MM.1S (cell line): Measurements from ENCODE around the gene EVPL.

ENCODE experiments used
- DNase-seq: peaks from one replicate; pipeline ENCODE4 v3.0.0-alpha.2; 2015
- H2AFZ ChIP-seq: fragments of 300-600 bp; sonication (generic); 2 replicates; pipeline ENCODE4 v1.6.0; 2016; ENCODE audit warnings: antibody characterized with exemption, low read length
- H3F3A ChIP-seq: fragments of 300-600 bp; sonication (generic); 2 replicates; pipeline ENCODE4 v1.6.1; 2016; ENCODE audit warnings: mild to moderate bottlenecking, antibody characterized with exemption, low read length, moderate library complexity, mixed read lengths; ENCODE audit not compliant: insufficient read depth
- H3K27ac ChIP-seq: fragments of 300-600 bp; sonication (generic); 2 replicates; pipeline ENCODE4 v1.5.1; 2016; ENCODE audit warnings: mild to moderate bottlenecking, low read length
- H3K27me3 ChIP-seq: fragments of 300-600 bp; sonication (generic); replicated peaks from 2 replicates; pipeline ENCODE4 v1.6.0; 2016; ENCODE audit warnings: low read length; ENCODE audit not compliant: insufficient read depth
- H3K36me3 ChIP-seq: fragments of 300-600 bp; sonication (generic); replicated peaks from 2 replicates; pipeline ENCODE4 v1.6.1; 2016; ENCODE audit warnings: mild to moderate bottlenecking, low read length, mixed read lengths; ENCODE audit not compliant: insufficient read depth
- H3K4me1 ChIP-seq: fragments of 300-600 bp; sonication (generic); 2 replicates; pipeline ENCODE4 v1.6.1; 2016; ENCODE audit warnings: low read length, mixed read lengths
- H3K4me2 ChIP-seq: fragments of 300-600 bp; sonication (generic); 2 replicates; pipeline ENCODE4 v1.6.0; 2016; ENCODE audit warnings: low read depth, low read length
- H3K4me3 ChIP-seq: fragments of 300-600 bp; sonication (generic); 2 replicates; pipeline ENCODE4 v1.5.1; 2016; ENCODE audit warnings: low read length, mixed read lengths
- H3K79me2 ChIP-seq: fragments of 300-600 bp; sonication (generic); 2 replicates; pipeline ENCODE4 v1.6.1; 2016; ENCODE audit warnings: mixed run types, low read length, mixed read lengths
- H3K9ac ChIP-seq: fragments of 300-600 bp; sonication (generic); 2 replicates; pipeline ENCODE4 v1.6.1; 2016; ENCODE audit warnings: low read length, mixed read lengths
- H3K9me2 ChIP-seq: fragments of 300-600 bp; sonication (generic); replicated peaks from 2 replicates; pipeline ENCODE4 v1.6.1; 2016; ENCODE audit warnings: mild to moderate bottlenecking, low read length, mixed read lengths; ENCODE audit not compliant: insufficient read depth
- H3K9me3 ChIP-seq: fragments of 300-600 bp; sonication (generic); replicated peaks from 2 replicates; pipeline ENCODE4 v1.6.1; 2016; ENCODE audit warnings: mild to moderate bottlenecking, low read length, mixed read lengths; ENCODE audit not compliant: insufficient read depth
- H4K20me1 ChIP-seq: fragments of 300-600 bp; sonication (generic); 2 replicates; pipeline ENCODE4 v1.6.1; 2016; ENCODE audit warnings: mild to moderate bottlenecking, low read length, moderate library complexity, mixed read lengths; ENCODE audit not compliant: insufficient read depth
- CTCF ChIP-seq: fragments of 300-600 bp; sonication (generic); IDR thresholded peaks from 2 replicates; pipeline ENCODE4 v1.5.1; 2016; ENCODE audit warnings: antibody characterized with exemption, low read length, mixed read lengths
- EZH2 ChIP-seq: fragments of 300-600 bp; sonication (generic); optimal IDR thresholded peaks from 2 replicates; pipeline ENCODE3; 2017; ENCODE audit warnings: low read depth, mild to moderate bottlenecking, antibody characterized with exemption, low read length, mixed read lengths
- EZH2phosphoT487 ChIP-seq: fragments of 300-600 bp; sonication (generic); IDR thresholded peaks from 2 replicates; pipeline ENCODE4 v1.6.1; 2018; ENCODE audit warnings: antibody characterized with exemption, low read length

The EVPL gene

GRCh38 chr17:76024353-76024752, 2.8 kb downstream of the EVPL start:
- H3K4me3 ChIP-seq = no peak overlapping the region
- no peaks in the 10 kb centered on the region for H3K79me2 ChIP-seq
- no peaks in the 10 kb centered on the region for H3K9me2 ChIP-seq
- no peak overlapping the region for H2AFZ ChIP-seq
- no peak overlapping the region for H3K4me2 ChIP-seq
- DNase-seq = no peak
- no peaks in the 10 kb centered on the region for H3K9me3 ChIP-seq
- TF ChIP-seq EZH2 (no peak), CTCF (no peak), EZH2phosphoT487 (no peak)
- H3K36me3 ChIP-seq = no peaks in the 10 kb centered on the region
- H3K4me1 ChIP-seq = no peaks in the 10 kb centered on the region
- H4K20me1 ChIP-seq = no peaks in the 10 kb centered on the region
- no peak overlapping the region for H3K27ac ChIP-seq
- peaks cover 16% of the 10 kb centered on the region; the same call in 1 of the 2 replicates for H3K27me3 ChIP-seq
- H3F3A ChIP-seq = no peaks in the 10 kb centered on the region
- H3K9ac ChIP-seq = no peak overlapping the region

GRCh38 chr17:76023900-76024237, 3.2 kb downstream of the EVPL start:
- Histone ChIP-seq H3K9ac (no peak overlapping the region), H3K27me3 (peaks cover 16% of the 10 kb centered on the region; the same call in 1 of the 2 replicates), H3K4me1 (no peaks in the 10 kb centered on the region), H3K36me3 (no peaks in the 10 kb centered on the region), H3K27ac (no peak overlapping the region), H4K20me1 (no peaks in the 10 kb centered on the region), H3K4me3 (no peak overlapping the region), H3K9me2 (no peaks in the 10 kb centered on the region), H3F3A (no peaks in the 10 kb centered on the region), H2AFZ (no peak overlapping the region), H3K79me2 (no peaks in the 10 kb centered on the region), H3K4me2 (no peak overlapping the region), H3K9me3 (no peaks in the 10 kb centered on the region)
- no peak for TF ChIP-seq CTCF
- TF ChIP-seq EZH2 = no peak
- DNase-seq = no peak

- no peak overlapping the region for H2AFZ ChIP-seq
- no peak for DNase-seq
- H3F3A ChIP-seq = no peaks in the 10 kb centered on the region
- no peaks in the 10 kb centered on the region for H3K79me2 ChIP-seq
- TF ChIP-seq EZH2 (no peak), CTCF (no peak), EZH2phosphoT487 (no peak)
- peaks cover 16% of the 10 kb centered on the region; the same call in 1 of the 2 replicates for H3K27me3 ChIP-seq
- no peak overlapping the region for H3K27ac ChIP-seq
- no peaks in the 10 kb centered on the region for H3K4me1 ChIP-seq
- no peak overlapping the region for H3K4me3 ChIP-seq
- H3K9me2 ChIP-seq = no peaks in the 10 kb centered on the region
- H3K9me3 ChIP-seq = no peaks in the 10 kb centered on the region
- H3K36me3 ChIP-seq = no peaks in the 10 kb centered on the region
- H3K9ac ChIP-seq = no peak overlapping the region
- H3K4me2 ChIP-seq = no peak overlapping the region
- H4K20me1 ChIP-seq = no peaks in the 10 kb centered on the region
These were observed 3.9 kb downstream of the EVPL start for GRCh38 chr17:76022973-76023899.
